HFF-Myc (cell line): ENCODE measurements around the gene RUFY3.

Source experiments
- DNase-seq: peaks from one replicate; pipeline ENCODE4 v3.0.0-alpha.2; 2011; ENCODE audit warnings: low read depth; ENCODE audit errors: extremely low read depth
- H3K4me3 ChIP-seq: replicated peaks from 2 replicates; pipeline ENCODE4 v1.5.1; 2011; ENCODE audit warnings: low read depth, mild to moderate bottlenecking, control low read depth, low read length
- CTCF ChIP-seq: IDR thresholded peaks from 2 replicates; pipeline ENCODE4 v1.5.1; 2012; ENCODE audit warnings: mild to moderate bottlenecking, low read depth, low read length, control low read depth; ENCODE audit errors: missing control alignments

Gene RUFY3

GRCh38 chr4:70815370-70815769, 93.6 kb downstream of the RUFY3 start:
- TF ChIP-seq CTCF: no peak
- no peak overlapping the region for H3K4me3 ChIP-seq
- DNase-seq: no peak

GRCh38 chr4:70816894-70817293, 95.1 kb downstream of the RUFY3 start:
- no peak for TF ChIP-seq CTCF

GRCh38 chr4:70818173-70818855, 96.5 kb downstream of the RUFY3 start:
- H3K4me3 ChIP-seq: no peak overlapping the region
- no peak for TF ChIP-seq CTCF
- no peak for DNase-seq

More at GRCh38 chr4:70816894-70817293, 95.1 kb downstream of the RUFY3 start:
- DNase-seq: no peak
- no peak overlapping the region for H3K4me3 ChIP-seq

GRCh38 chr4:70818921-70819320, 97.2 kb downstream of the RUFY3 start:
- DNase-seq: no peak
- no peak overlapping the region for H3K4me3 ChIP-seq
- no peak for TF ChIP-seq CTCF

- TF ChIP-seq CTCF: no peak
- H3K4me3 ChIP-seq: no peak overlapping the region
- no peak for DNase-seq
Measured at GRCh38 chr4:70829015-70829414, 107.3 kb downstream of the RUFY3 start.

GRCh38 chr4:70829492-70829891, 107.7 kb downstream of the RUFY3 start:
- no peak overlapping the region for H3K4me3 ChIP-seq
- TF ChIP-seq CTCF: no peak
- no peak for DNase-seq

GRCh38 chr4:70830054-70830453, 108.3 kb downstream of the RUFY3 start:
- no peak for DNase-seq
- TF ChIP-seq CTCF: no peak
- no peak overlapping the region for H3K4me3 ChIP-seq
